ENCODE results near the gene KIRREL2. TPM values are rescaled to one million over a fixed set of nuclear protein-coding genes. Genes with fewer than 3 reads are reported as not detected.

KIRREL2 gene
- total and polyA plus RNA-seq, 2 experiments from 2014 or later: 3.6 to 9.9 TPM

- peaks cover 15% of the 10 kb centered on the region; the same call in 1 of the 2 replicates for H3F3A ChIP-seq (replicated peaks; ENCODE audit: low read depth)
- peak; percentile 20 for DNase-seq (ENCODE audit: low spot score)
- H4K20me1 ChIP-seq (replicated peaks; ENCODE audit: insufficient read depth): no peaks in the 10 kb centered on the region
- peak overlapping the region; percentile 84 for H3K4me3 ChIP-seq
- H3K27ac Mint-ChIP-seq: no peak overlapping the region
- H3K4me1 Mint-ChIP-seq: peaks cover 25% of the 10 kb centered on the region
- peak overlapping the region; percentile 98 for H3K4me2 ChIP-seq
- peak overlapping the region; percentile 86 for H3K4me3 Mint-ChIP-seq
- H3K4me1 ChIP-seq (ENCODE audit: insufficient read depth): peaks cover 12% of the 10 kb centered on the region
- H3K36me3 ChIP-seq (ENCODE audit: insufficient read depth): no peaks in the 10 kb centered on the region
- no peak overlapping the region for H3K27ac ChIP-seq (ENCODE audit: low read depth)
- H2AFZ ChIP-seq: peak overlapping the region; percentile 83
- no peak; the same call in 2 of the 3 replicates for ATAC-seq
- no peaks in the 10 kb centered on the region; the same call in 2 of the 3 replicates for H3K9me3 Mint-ChIP-seq
- peaks cover 36% of the 10 kb centered on the region for H3K27me3 Mint-ChIP-seq (ENCODE audit: insufficient read depth, low read depth, poor library complexity)
- H3K27me3 ChIP-seq (ENCODE audit: insufficient read depth): peaks cover 16% of the 10 kb centered on the region
- no peaks in the 10 kb centered on the region for H3K79me2 ChIP-seq (replicated peaks; ENCODE audit: insufficient read depth)
- H3K9me2 ChIP-seq (ENCODE audit: insufficient read depth): no peaks in the 10 kb centered on the region
- H3K36me3 Mint-ChIP-seq (ENCODE audit: low read depth): peaks cover 3% of the 10 kb centered on the region
- TF ChIP-seq CTCF (conservative IDR thresholded peaks at IDR 0.05; ENCODE audit: low read depth in 2 of 2) (no peak), POLR2AphosphoS5 (IDR thresholded peaks at IDR 0.05; ENCODE audit: low read depth) (no peak), EZH2 (IDR thresholded peaks at IDR 0.05; ENCODE audit: low read depth, unreplicated experiment) (no peak), STAT1 (IDR thresholded peaks at IDR 0.05; ENCODE audit: unreplicated experiment) (no peak), ZNF114 (CRISPR knock-in tag; IDR thresholded peaks at IDR 0.05) (no peak), NANOG (IDR thresholded peaks at IDR 0.05; ENCODE audit: borderline replicate concordance) (no peak), JUNB (IDR thresholded peaks at IDR 0.05; ENCODE audit: unreplicated experiment) (no peak), ZNF331 (CRISPR knock-in tag; IDR thresholded peaks at IDR 0.05; ENCODE audit: low read depth) (no peak)
- TF ChIP-seq, protein P1, sequence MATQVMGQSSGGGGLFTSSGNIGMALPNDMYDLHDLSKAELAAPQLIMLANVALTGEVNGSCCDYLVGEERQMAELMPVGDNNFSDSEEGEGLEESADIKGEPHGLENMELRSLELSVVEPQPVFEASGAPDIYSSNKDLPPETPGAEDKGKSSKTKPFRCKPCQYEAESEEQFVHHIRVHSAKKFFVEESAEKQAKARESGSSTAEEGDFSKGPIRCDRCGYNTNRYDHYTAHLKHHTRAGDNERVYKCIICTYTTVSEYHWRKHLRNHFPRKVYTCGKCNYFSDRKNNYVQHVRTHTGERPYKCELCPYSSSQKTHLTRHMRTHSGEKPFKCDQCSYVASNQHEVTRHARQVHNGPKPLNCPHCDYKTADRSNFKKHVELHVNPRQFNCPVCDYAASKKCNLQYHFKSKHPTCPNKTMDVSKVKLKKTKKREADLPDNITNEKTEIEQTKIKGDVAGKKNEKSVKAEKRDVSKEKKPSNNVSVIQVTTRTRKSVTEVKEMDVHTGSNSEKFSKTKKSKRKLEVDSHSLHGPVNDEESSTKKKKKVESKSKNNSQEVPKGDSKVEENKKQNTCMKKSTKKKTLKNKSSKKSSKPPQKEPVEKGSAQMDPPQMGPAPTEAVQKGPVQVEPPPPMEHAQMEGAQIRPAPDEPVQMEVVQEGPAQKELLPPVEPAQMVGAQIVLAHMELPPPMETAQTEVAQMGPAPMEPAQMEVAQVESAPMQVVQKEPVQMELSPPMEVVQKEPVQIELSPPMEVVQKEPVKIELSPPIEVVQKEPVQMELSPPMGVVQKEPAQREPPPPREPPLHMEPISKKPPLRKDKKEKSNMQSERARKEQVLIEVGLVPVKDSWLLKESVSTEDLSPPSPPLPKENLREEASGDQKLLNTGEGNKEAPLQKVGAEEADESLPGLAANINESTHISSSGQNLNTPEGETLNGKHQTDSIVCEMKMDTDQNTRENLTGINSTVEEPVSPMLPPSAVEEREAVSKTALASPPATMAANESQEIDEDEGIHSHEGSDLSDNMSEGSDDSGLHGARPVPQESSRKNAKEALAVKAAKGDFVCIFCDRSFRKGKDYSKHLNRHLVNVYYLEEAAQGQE (IDR thresholded peaks at IDR 0.05; ENCODE audit: unreplicated experiment): no peak
- TF ChIP-seq, protein P2, sequence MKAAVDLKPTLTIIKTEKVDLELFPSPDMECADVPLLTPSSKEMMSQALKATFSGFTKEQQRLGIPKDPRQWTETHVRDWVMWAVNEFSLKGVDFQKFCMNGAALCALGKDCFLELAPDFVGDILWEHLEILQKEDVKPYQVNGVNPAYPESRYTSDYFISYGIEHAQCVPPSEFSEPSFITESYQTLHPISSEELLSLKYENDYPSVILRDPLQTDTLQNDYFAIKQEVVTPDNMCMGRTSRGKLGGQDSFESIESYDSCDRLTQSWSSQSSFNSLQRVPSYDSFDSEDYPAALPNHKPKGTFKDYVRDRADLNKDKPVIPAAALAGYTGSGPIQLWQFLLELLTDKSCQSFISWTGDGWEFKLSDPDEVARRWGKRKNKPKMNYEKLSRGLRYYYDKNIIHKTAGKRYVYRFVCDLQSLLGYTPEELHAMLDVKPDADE (IDR thresholded peaks at IDR 0.05): no peak
Observed at GRCh38 chr19:35868823-35869326, 12.2 kb downstream of the KIRREL2 start.
